Panc1 (cell line): ENCODE data around the gene C2CD2L.

Experiments
- POLR2AphosphoS5 ChIP-seq: IDR thresholded peaks from 2 replicates; pipeline ENCODE4 v1.6.1; 2012; ENCODE audit warnings: mild to moderate bottlenecking, low read depth, low read length, moderate library complexity
- SIN3A ChIP-seq: IDR thresholded peaks from 2 replicates; pipeline ENCODE4 v1.6.1; 2012; ENCODE audit warnings: low read depth, mild to moderate bottlenecking, low read length, moderate library complexity, borderline replicate concordance; ENCODE audit not compliant: insufficient read depth
- TF ChIP-seq, protein P1 (sequence below): fragments of 450-650 bp; IDR thresholded peaks from 2 replicates; pipeline ENCODE4 v1.5.1; 2017; ENCODE audit warnings: mild to moderate bottlenecking

DNA sequence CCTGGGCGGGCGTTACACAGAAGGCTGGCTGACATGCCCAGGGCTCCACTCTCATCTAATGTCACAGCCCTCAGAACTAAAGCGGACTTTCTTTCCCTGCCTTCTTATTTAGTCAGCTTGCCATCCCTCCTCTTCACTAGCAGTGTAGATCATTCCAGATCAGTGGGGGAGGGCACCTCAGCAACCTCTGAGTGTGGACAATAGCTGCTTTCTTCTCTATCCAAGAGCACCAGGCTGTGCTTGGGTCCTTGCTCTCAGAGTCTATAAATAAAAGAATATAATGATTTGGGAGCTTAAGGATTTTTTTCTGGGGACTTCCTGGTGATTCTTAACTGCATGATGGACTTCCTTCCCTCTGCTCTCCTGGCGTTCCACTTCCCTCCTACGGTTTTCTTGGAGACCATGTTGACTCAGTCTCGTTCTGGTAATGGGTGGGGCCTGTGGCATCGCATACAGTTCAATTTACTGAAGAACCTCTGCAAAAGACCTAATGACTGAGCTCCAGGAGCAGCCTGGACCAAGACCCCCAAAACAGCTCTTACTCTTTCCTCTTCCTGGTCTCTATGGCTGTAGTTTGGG lies 25.4 kb upstream of the C2CD2L start:
- TF ChIP-seq, protein P1, sequence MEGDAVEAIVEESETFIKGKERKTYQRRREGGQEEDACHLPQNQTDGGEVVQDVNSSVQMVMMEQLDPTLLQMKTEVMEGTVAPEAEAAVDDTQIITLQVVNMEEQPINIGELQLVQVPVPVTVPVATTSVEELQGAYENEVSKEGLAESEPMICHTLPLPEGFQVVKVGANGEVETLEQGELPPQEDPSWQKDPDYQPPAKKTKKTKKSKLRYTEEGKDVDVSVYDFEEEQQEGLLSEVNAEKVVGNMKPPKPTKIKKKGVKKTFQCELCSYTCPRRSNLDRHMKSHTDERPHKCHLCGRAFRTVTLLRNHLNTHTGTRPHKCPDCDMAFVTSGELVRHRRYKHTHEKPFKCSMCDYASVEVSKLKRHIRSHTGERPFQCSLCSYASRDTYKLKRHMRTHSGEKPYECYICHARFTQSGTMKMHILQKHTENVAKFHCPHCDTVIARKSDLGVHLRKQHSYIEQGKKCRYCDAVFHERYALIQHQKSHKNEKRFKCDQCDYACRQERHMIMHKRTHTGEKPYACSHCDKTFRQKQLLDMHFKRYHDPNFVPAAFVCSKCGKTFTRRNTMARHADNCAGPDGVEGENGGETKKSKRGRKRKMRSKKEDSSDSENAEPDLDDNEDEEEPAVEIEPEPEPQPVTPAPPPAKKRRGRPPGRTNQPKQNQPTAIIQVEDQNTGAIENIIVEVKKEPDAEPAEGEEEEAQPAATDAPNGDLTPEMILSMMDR, result no peak
- TF ChIP-seq POLR2AphosphoS5 (no peak), SIN3A (no peak)
